Left cardiac atrium (tissue), 4 donors: Measurements from ENCODE around the gene COBL. TPM values are rescaled to one million over a fixed set of nuclear protein-coding genes. Genes with fewer than 3 reads are reported as not detected.

Source experiments
- ATAC-seq, 2 donors: fragments of 200-7000 bp; cut with Tn5 transposase; one replicate each; pipeline ENCODE4 v1.9.1; 2020; ENCODE audit warnings: mild to moderate bottlenecking in 2 of 2, moderate library complexity in 2 of 2
- DNase-seq: peaks from one replicate; pipeline ENCODE4 v3.0.0-alpha.2; 2020
- intact Hi-C, 2 donors: fragments of 100-400 bp; cut with DNase I; formaldehyde crosslinking; loops; one replicate each; pipeline versions ENCODE4 v1.14.1 to v1.15.1; 2022 to 2023
- total RNA-seq, 2 donors: library from RNA; stranded (reverse); fragmentation: NEBNext Ultra II Directional; extraction: Animal tissue kit (Norgen Biotek cat#: 25700); gene quantifications; one replicate each; pipeline ENCODE4 v1.2.1, GENCODE V29; 2021
- donor health status: DM: no; HTN: yes; CAD: no.
- donor health status: DM: no; HTN: yes; CAD: no; lungs with severe emphysema.
- donor health status: DM: yes; HTN: yes; CAD: no.
- donor health status: Dilated cardiomyopathy.

Gene COBL
- total RNA-seq, 2 donors from 2014 or later, result 28.1 to 36.0 TPM

GRCh38 chr7:51126324-51126723 lies 190.3 kb downstream of the COBL start:
- intact Hi-C loops, result loop anchor here in 1 of 2 donors (10.0 kb wide), 1 partner anchor 52 kb away; no protein-coding TSS in a partner anchor
- no peak for DNase-seq
- no peak for ATAC-seq

GRCh38 chr7:51124321-51124720 lies 192.3 kb downstream of the COBL start:
- DNase-seq (no peak), ATAC-seq (no peak)
- intact Hi-C loops, result loop anchor here in 1 of 2 donors (10.0 kb wide), 1 partner anchor 50 kb away; no protein-coding TSS in a partner anchor

GRCh38 chr7:51123322-51124019 lies 193.1 kb downstream of the COBL start:
- DNase-seq (peak; percentile 47), ATAC-seq (peak; percentile 82 to 89)
- intact Hi-C loops, result loop anchor here in 1 of 2 donors (10.0 kb wide), 1 partner anchor 49 kb away; no protein-coding TSS in a partner anchor

- ATAC-seq (peak; percentile 64 to 75), DNase-seq (peak; percentile 58)
- intact Hi-C loops, result loop anchor here in 1 of 2 donors (10.0 kb wide), 1 partner anchor 47 kb away; no protein-coding TSS in a partner anchor
These were observed 194.6 kb downstream of the COBL start for GRCh38 chr7:51121931-51122425.

- intact Hi-C loops, result loop anchor here in 1 of 2 donors (10.0 kb wide), 1 partner anchor 46 kb away; no protein-coding TSS in a partner anchor
- ATAC-seq (no peak), DNase-seq (no peak)
These were observed 195.4 kb downstream of the COBL start for GRCh38 chr7:51121036-51121790.

- DNase-seq (no peak), ATAC-seq (peak in 1 of 2 donors; percentile 30)
- intact Hi-C loops, result no loop called here
These were observed 198.0 kb downstream of the COBL start for GRCh38 chr7:51118628-51119027.

GRCh38 chr7:51114501-51114900 lies 202.1 kb downstream of the COBL start:
- DNase-seq (no peak), ATAC-seq (no peak)
- intact Hi-C loops, result no loop called here

- no peak for DNase-seq
- intact Hi-C loops, result no loop called here
- ATAC-seq, result no peak
These were observed 202.6 kb downstream of the COBL start for GRCh38 chr7:51113962-51114361.

- intact Hi-C loops, result no loop called here
- DNase-seq (no peak), ATAC-seq (no peak)
These were observed 203.0 kb downstream of the COBL start for GRCh38 chr7:51113560-51113959.

- intact Hi-C loops, result no loop called here
- no peak for ATAC-seq
- DNase-seq, result no peak
These were observed 205.2 kb downstream of the COBL start for GRCh38 chr7:51111241-51111940.

GRCh38 chr7:51108134-51108533 lies 208.5 kb downstream of the COBL start:
- intact Hi-C loops, result no loop called here
- DNase-seq (no peak), ATAC-seq (no peak)

- ATAC-seq (no peak), DNase-seq (no peak)
- intact Hi-C loops, result no loop called here
These were observed 212.3 kb downstream of the COBL start for GRCh38 chr7:51104278-51104677.

GRCh38 chr7:51103718-51104117 lies 212.9 kb downstream of the COBL start:
- ATAC-seq, result no peak
- intact Hi-C loops, result no loop called here
- no peak for DNase-seq

GRCh38 chr7:51102828-51103227 lies 213.8 kb downstream of the COBL start:
- DNase-seq, result no peak
- intact Hi-C loops, result no loop called here
- no peak for ATAC-seq

GRCh38 chr7:51101111-51101757 lies 215.4 kb downstream of the COBL start:
- DNase-seq (no peak), ATAC-seq (no peak)
- intact Hi-C loops, result no loop called here

- no peak for ATAC-seq
- intact Hi-C loops, result no loop called here
- no peak for DNase-seq
These were observed 226.2 kb downstream of the COBL start for GRCh38 chr7:51090411-51090810.

- no peak for ATAC-seq
- no peak for DNase-seq
- intact Hi-C loops, result no loop called here
These were observed 231.4 kb downstream of the COBL start for GRCh38 chr7:51085034-51085692.

GRCh38 chr7:51084121-51084520 lies 232.5 kb downstream of the COBL start:
- intact Hi-C loops, result no loop called here
- ATAC-seq (no peak), DNase-seq (no peak)
